NOMO-1 treated with DMSO at 0.1 percent for 48 hours (cell line): ENCODE data around the gene RFX3.

Experiments used
- DNase-seq: peaks from one replicate; lab custom pipeline; 2025; ENCODE audit not compliant: unreplicated experiment; lab: John Stamatoyannopoulos, UW

Gene RFX3

DNA sequence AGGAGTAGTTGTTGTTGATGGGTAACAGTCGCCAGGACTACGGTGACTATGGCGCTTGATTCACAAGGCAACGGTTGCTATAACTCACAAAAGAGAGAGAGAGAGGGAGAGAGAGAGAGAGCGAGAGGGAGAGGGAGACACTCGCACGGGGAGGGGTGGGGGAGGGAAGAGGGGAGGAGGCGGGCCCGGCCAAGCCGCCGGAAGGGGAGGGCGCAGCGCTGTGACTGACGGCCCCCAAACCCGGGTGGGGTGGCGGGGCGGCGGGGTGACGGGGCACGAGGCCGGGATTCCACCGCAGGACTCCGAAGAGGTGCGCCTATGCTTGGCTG lies at the start of gene RFX3:
Gene RFX3, minus strand, starts transcription at position 166 of the 329 bp plus-strand sequence. CDS start 130,413 bp downstream, outside the sequence.
- DNase-seq = peak; percentile 73

DNA sequence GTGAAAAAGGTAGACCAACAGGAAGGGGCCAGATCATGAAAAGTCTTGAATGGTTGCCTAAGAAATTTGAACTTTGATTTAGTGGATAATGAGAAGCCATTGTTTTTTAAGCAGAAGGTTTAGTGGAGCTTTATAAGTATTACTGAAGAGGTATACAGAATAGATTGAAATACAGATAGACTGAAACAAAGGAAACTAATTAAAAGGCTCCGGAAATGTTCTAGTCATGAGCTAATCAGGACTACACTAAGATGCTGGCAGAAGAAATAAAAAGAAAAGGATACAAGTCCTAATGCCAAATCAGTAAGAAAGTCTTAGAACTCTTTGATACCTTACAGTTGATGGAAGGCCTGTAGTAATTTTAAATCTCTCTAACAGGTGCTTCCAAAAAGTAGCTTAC lies 45.7 kb upstream of the RFX3 start:
- no peak for DNase-seq

- no peak for DNase-seq
Measured at GRCh38 chr9:3569529-3569928, 43.7 kb upstream of the RFX3 start.

DNA sequence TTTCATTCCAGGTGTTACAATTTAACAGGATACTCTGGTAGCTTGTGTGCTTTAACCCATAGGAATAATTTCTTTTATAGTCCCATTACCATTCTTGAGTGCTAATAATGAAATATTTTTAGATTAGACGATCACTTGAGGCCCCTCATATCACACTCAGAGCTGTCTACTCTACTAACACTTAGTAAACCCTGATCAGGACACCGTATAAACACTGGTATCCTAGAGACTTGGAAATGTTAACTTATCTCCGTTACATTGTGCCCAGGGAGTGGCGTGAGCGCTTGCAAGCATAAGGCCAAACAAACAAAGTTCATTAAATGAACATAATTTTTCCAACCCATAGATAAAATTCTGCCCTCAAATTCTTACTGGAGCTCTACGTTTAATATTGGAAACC lies 42.2 kb upstream of the RFX3 start:
- no peak for DNase-seq

DNA sequence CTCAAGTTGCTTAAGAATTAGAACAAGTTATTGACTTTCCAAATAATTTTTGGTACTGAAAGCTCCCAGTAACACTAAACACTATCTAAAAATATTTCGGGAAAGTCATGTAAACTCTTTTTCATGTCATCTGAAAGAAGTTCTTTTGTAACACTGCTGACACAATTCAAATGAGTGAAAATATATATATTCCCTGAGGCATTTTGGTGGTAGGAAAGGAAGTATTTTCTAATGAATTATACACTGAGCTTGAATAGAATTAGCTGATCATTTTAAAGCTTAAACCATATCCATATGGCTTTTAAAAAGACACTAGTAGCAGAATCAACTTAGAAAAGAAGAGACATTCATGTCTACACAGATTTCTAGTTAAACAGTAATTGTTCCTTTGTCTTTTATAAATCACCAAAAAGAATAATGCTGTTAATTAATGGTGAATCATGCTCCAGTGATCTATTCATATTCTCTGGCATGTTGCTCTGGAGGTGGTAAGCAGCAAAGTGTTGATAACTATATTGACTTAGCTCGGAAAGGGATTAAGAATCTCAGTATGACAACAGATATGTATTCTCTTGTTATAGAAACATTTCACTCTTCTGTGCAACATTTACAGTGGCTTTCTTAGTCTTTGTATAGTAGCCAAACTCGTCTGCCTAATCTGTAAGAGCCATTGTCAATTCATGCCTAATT lies 27.4 kb upstream of the RFX3 start:
- no peak for DNase-seq

DNA sequence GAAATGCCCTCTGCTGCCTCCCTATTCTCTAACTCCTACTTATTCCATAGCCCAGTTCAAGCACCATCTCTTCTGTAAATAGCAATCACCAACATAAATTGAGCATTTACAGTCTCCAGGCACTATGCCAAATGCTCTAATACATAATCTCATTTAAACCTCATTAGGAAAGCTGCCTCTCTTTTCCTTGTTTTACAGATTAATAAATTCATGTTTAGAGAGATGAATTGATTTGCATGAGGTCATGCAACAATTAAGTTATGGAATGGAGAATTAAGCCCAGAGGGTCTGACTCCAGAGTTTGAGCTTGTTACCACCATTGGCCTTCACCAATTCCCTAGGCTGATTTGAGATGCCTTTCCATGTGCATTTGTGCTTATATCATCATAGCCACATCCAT lies 23.4 kb upstream of the RFX3 start:
- DNase-seq = no peak

DNA sequence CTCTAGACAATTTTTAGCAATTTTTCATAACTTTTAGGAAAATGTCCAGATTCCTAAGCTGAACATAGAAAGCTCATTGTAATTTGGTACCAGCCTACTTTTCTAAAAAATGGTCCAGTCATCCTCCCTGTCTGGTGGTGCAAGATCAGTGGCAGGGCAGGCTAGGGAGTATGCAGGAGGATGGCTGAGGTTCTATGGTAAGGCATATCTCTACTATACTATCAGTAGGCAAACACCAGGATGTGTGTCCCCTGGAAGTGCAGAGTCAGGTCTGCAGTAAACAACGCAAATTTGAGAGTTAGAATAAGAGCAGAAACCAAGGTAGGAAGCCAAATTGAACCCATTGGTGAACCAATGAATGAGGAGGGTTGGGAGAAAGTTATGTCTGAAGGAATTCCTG lies 22.8 kb upstream of the RFX3 start:
- DNase-seq = no peak

- DNase-seq = no peak
Measured at GRCh38 chr9:3541206-3541605, 15.4 kb upstream of the RFX3 start.

- no peak for DNase-seq
Measured at GRCh38 chr9:3534614-3535404, 9.0 kb upstream of the RFX3 start.

DNA sequence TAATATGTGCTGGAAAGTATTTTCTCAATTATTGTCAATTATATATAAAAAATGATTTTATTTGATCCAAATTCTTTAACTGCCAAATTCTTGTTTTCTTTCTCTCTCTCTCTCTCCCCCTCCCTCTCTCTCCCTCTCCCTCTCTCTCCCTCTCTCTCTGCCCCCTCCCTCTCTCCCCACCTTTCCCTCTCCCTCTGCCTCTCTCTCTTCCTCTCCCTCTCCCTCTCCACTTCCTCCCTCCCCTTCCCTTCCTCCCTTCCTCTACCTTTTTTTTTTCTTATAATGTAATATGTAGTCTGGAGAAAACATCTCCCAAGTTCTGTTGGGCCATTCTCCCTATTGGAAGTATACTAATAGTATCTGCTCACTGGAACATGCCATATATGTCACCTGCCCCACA lies 6.4 kb upstream of the RFX3 start:
- DNase-seq = no peak

GRCh38 chr9:3528451-3528850 lies 2.6 kb upstream of the RFX3 start:
- peak; percentile 19 for DNase-seq

- no peak for DNase-seq
Measured at GRCh38 chr9:3526997-3527940, 1.5 kb upstream of the RFX3 start.

DNA sequence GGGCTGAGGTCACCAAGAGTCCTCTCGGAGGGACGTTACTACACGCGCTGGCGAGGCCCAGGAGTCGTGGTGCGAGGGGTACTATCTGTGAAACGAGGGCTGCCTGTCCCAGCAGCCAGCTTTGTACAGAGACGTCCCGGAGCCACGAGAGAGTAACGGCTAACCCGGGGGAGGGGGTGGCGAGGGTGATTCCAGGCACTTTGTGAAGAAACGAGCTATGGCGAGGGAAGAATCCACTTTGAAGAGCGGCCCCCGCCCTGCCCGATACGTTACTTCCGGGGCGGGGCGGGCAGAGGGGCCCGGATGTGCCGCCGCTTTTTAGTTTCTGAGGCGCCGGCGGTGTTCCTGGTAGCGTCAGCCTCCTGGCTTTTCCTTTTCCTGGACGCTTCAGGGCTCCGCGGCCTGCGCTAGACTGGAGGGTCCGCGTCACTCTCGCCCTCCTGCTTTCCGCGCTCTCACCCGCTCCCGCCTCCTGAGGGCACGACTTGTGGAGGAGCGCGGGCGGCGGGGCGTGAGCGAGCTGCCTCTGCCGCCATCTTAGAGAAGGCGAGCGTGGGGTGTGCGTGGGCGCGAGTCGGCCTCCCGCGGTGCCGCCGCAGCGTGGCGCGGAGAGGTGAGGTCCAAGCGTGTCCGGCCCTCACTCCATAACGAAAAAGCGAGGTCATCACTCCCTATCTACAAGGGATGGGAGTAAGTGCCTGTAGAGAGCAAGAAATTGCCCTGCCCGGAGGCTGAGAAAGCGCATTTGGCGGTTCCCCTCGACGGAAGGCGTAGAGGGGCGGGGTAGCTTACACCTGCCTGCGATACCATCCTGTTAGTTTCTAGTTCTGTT lies 580 bp upstream of the RFX3 start:
- peak; percentile 50 for DNase-seq

- DNase-seq = no peak
Measured at GRCh38 chr9:3525096-3525835, 535 bp downstream of the RFX3 start.

DNA sequence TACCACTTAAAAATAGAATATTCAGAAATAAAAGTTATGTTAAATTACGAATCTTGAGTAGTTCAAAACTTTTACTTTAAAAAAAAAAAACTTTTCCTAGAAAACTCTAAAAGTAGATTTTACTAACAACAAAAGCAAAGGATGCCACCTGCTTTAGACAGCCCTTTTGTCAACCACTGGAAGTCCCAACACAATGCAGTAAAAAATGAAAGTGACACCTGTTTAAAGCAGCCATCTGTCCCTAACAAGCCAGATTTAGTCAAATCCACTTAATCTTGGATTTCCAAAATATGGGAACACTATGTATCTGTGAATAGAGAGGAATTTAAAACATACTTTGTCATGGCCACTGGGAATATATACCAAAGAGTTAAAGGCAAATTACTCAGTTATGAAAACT lies 3.8 kb downstream of the RFX3 start:
- no peak for DNase-seq

DNA sequence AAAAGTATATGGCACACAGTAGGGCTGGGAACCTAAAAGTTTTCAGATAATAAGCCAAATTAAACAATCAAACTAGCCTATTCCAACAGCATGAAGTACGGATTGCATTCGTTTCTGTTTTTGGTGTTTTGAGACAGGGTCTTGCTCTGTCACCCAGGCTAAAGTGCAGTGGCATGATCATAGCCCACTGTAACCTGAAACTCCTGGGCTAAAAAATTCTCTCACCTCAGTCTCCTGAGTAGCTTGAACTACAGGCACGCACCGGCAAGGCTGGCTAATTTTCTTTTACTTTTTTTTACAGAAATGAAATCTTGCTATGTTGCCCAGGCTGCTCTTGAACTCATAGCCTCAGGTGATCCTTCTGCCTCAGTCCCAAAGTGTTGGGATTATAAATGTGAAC lies 5.2 kb downstream of the RFX3 start:
- no peak for DNase-seq

- no peak for DNase-seq
Measured at GRCh38 chr9:3517377-3518048, 8.3 kb downstream of the RFX3 start.

DNA sequence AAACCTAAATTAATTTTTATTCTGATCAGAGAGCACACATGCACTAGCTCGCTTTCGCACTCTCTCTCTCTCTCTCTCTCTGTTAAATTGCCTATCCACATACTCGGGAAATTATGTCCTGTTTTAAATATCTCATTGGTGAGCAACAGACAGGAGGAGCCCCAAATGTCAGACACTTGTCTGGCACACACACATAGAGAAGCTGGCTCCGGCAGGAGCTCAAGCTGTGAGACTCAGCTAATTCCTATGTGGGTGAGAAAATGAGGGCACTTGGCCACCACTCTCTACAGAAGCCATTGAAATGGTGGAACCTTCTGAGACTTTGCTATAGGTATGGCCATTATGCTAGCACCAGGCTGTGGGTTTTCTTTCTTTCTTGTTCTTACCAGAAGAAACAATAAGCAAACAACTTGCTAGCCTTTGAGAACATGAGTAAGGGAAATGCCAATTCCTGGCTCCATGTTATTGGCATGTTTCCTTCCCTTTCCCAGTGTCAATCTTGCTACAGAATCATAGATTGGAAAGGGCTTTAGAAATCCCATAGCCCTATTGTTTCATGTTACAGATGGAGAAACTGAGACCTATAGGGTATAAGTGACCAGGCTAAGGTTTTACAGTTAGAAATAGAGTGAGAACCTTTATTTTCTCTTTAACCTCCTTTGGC lies 9.0 kb downstream of the RFX3 start:
- DNase-seq = no peak

GRCh38 chr9:3515405-3515804 lies 10.4 kb downstream of the RFX3 start:
- no peak for DNase-seq
